MM.1S (cell line): ENCODE measurements around the gene SPAG16.
"Not testable (repeated sequence)": the region's sequence is repeated elsewhere in the genome, so short reads cannot be mapped to it uniquely, and the experiment has no call there.

ENCODE experiments used
- DNase-seq: peaks from one replicate; pipeline ENCODE4 v3.0.0-alpha.2; 2015
- H2AFZ ChIP-seq: fragments of 300-600 bp; sonication (generic); 2 replicates; pipeline ENCODE4 v1.6.0; 2016; ENCODE audit warnings: antibody characterized with exemption, low read length
- H3F3A ChIP-seq: fragments of 300-600 bp; sonication (generic); 2 replicates; pipeline ENCODE4 v1.6.1; 2016; ENCODE audit warnings: mild to moderate bottlenecking, antibody characterized with exemption, low read length, moderate library complexity, mixed read lengths; ENCODE audit not compliant: insufficient read depth
- H3K27ac ChIP-seq: fragments of 300-600 bp; sonication (generic); 2 replicates; pipeline ENCODE4 v1.5.1; 2016; ENCODE audit warnings: mild to moderate bottlenecking, low read length
- H3K27me3 ChIP-seq: fragments of 300-600 bp; sonication (generic); replicated peaks from 2 replicates; pipeline ENCODE4 v1.6.0; 2016; ENCODE audit warnings: low read length; ENCODE audit not compliant: insufficient read depth
- H3K36me3 ChIP-seq: fragments of 300-600 bp; sonication (generic); replicated peaks from 2 replicates; pipeline ENCODE4 v1.6.1; 2016; ENCODE audit warnings: mild to moderate bottlenecking, low read length, mixed read lengths; ENCODE audit not compliant: insufficient read depth
- H3K4me1 ChIP-seq: fragments of 300-600 bp; sonication (generic); 2 replicates; pipeline ENCODE4 v1.6.1; 2016; ENCODE audit warnings: low read length, mixed read lengths
- H3K4me2 ChIP-seq: fragments of 300-600 bp; sonication (generic); 2 replicates; pipeline ENCODE4 v1.6.0; 2016; ENCODE audit warnings: low read depth, low read length
- H3K4me3 ChIP-seq: fragments of 300-600 bp; sonication (generic); 2 replicates; pipeline ENCODE4 v1.5.1; 2016; ENCODE audit warnings: low read length, mixed read lengths
- H3K79me2 ChIP-seq: fragments of 300-600 bp; sonication (generic); 2 replicates; pipeline ENCODE4 v1.6.1; 2016; ENCODE audit warnings: mixed run types, low read length, mixed read lengths
- H3K9ac ChIP-seq: fragments of 300-600 bp; sonication (generic); 2 replicates; pipeline ENCODE4 v1.6.1; 2016; ENCODE audit warnings: low read length, mixed read lengths
- H3K9me2 ChIP-seq: fragments of 300-600 bp; sonication (generic); replicated peaks from 2 replicates; pipeline ENCODE4 v1.6.1; 2016; ENCODE audit warnings: mild to moderate bottlenecking, low read length, mixed read lengths; ENCODE audit not compliant: insufficient read depth
- H3K9me3 ChIP-seq: fragments of 300-600 bp; sonication (generic); replicated peaks from 2 replicates; pipeline ENCODE4 v1.6.1; 2016; ENCODE audit warnings: mild to moderate bottlenecking, low read length, mixed read lengths; ENCODE audit not compliant: insufficient read depth
- H4K20me1 ChIP-seq: fragments of 300-600 bp; sonication (generic); 2 replicates; pipeline ENCODE4 v1.6.1; 2016; ENCODE audit warnings: mild to moderate bottlenecking, low read length, moderate library complexity, mixed read lengths; ENCODE audit not compliant: insufficient read depth
- EZH2 ChIP-seq: fragments of 300-600 bp; sonication (generic); optimal IDR thresholded peaks from 2 replicates; pipeline ENCODE3; 2017; ENCODE audit warnings: low read depth, mild to moderate bottlenecking, antibody characterized with exemption, low read length, mixed read lengths
- EZH2phosphoT487 ChIP-seq: fragments of 300-600 bp; sonication (generic); IDR thresholded peaks from 2 replicates; pipeline ENCODE4 v1.6.1; 2018; ENCODE audit warnings: antibody characterized with exemption, low read length
- TF ChIP-seq, protein P1 (sequence below): fragments of 300-600 bp; sonication (generic); IDR thresholded peaks from 2 replicates; pipeline ENCODE4 v1.5.1; 2016; ENCODE audit warnings: antibody characterized with exemption, low read length, mixed read lengths

SPAG16 gene

DNA sequence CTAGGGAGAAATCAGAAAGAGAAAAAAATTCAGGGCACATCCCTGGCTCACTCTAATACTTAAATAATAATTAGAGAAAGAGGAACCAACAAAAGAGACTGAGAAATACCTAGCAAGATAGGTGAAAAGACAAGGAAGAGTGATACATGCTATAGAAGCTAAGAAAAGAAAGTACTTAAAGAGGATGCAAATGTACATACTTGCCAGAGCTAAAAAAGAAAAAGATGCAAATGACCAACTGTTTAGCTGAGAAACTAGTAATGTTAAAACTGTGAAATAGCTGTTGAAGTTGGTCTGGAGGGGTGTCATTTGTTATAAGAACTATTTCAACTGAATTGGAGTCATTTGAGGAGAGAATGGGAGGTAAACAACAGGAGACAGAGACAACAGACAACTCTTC lies 412.2 kb downstream of the SPAG16 start:
- H3K4me1 ChIP-seq, result no peaks in the 10 kb centered on the region
- no peak overlapping the region for H2AFZ ChIP-seq
- TF ChIP-seq, protein P1, sequence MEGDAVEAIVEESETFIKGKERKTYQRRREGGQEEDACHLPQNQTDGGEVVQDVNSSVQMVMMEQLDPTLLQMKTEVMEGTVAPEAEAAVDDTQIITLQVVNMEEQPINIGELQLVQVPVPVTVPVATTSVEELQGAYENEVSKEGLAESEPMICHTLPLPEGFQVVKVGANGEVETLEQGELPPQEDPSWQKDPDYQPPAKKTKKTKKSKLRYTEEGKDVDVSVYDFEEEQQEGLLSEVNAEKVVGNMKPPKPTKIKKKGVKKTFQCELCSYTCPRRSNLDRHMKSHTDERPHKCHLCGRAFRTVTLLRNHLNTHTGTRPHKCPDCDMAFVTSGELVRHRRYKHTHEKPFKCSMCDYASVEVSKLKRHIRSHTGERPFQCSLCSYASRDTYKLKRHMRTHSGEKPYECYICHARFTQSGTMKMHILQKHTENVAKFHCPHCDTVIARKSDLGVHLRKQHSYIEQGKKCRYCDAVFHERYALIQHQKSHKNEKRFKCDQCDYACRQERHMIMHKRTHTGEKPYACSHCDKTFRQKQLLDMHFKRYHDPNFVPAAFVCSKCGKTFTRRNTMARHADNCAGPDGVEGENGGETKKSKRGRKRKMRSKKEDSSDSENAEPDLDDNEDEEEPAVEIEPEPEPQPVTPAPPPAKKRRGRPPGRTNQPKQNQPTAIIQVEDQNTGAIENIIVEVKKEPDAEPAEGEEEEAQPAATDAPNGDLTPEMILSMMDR, result no peak
- TF ChIP-seq EZH2phosphoT487, result no peak
- TF ChIP-seq EZH2, result no peak
- H3K36me3 ChIP-seq, result no peaks in the 10 kb centered on the region
- no peaks in the 10 kb centered on the region for H3K9me2 ChIP-seq
- no peak overlapping the region for H3K4me2 ChIP-seq
- no peak overlapping the region for H3K9ac ChIP-seq
- no peaks in the 10 kb centered on the region for H3F3A ChIP-seq
- no peaks in the 10 kb centered on the region for H3K27me3 ChIP-seq
- no peaks in the 10 kb centered on the region for H4K20me1 ChIP-seq
- H3K9me3 ChIP-seq, result no peaks in the 10 kb centered on the region
- no peak overlapping the region for H3K27ac ChIP-seq
- no peak for DNase-seq
- H3K79me2 ChIP-seq, result no peaks in the 10 kb centered on the region
- H3K4me3 ChIP-seq, result no peak overlapping the region

DNA sequence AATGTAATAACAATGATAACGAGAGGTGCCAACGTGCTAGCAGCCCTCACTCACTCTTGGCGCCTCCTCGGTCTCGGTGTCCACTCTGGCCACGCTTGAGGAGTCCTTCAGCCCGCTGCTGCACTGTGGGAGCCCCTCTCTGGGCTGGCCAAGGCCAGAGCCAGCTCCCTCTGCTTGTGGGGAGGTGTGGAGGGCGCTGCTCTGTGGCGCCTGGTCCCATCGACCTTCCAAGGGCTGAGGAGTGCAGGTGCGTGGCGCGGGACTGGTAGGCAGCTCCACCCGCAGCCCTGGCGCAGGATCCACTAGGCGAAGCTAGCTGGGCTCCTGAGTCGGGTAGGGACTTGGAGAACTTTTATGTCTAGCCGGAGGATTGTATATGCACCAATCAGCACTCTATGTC lies 417.1 kb downstream of the SPAG16 start:
- H3K36me3 ChIP-seq, H3K27me3 ChIP-seq, H2AFZ ChIP-seq, H3K9me3 ChIP-seq, H3K4me3 ChIP-seq, H3K4me1 ChIP-seq, DNase-seq, H3K4me2 ChIP-seq, H4K20me1 ChIP-seq, H3K27ac ChIP-seq, H3F3A ChIP-seq, H3K9ac ChIP-seq, H3K9me2 ChIP-seq, H3K79me2 ChIP-seq: not testable (repeated sequence)

DNA sequence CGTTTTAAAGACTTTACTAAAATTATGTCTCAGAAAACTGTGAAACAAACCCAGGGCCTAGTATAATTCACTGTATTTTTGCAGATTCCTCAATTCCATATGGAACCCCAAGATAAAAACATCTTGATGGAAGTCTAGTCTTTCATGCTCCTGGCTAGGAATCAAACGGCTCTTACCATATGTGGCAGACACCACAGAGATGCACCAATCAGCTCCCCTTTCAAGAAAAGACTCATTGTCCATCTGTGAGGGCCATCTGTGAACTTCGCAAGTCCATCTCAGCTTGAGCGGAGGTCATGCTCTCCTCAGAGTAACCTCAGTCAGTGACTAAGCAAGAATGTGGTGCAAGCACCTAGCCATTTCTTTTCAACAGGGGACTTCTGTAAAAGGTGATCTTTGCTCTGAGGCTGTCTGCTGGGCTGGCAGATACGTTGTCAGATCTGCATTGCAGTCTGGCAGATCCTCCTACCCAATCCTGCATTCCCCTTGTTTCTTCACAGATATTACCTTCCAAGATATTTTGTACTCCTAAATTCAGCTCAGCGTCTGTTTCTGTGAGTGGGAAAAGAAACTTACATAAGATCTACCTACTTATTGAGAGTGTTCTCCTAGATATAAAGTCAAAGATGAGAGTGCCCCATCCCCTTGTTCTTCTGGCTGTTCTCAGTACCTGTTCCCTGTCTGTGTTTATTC lies 419.3 kb downstream of the SPAG16 start:
- Histone ChIP-seq H4K20me1 (no peaks in the 10 kb centered on the region), H3K27ac (no peak overlapping the region), H2AFZ (no peak overlapping the region), H3K9me3 (no peaks in the 10 kb centered on the region), H3K4me2 (no peak overlapping the region), H3K9me2 (no peaks in the 10 kb centered on the region), H3F3A (no peaks in the 10 kb centered on the region), H3K27me3 (no peaks in the 10 kb centered on the region), H3K4me1 (no peaks in the 10 kb centered on the region), H3K79me2 (no peaks in the 10 kb centered on the region), H3K4me3 (no peak overlapping the region), H3K9ac (no peak overlapping the region), H3K36me3 (no peaks in the 10 kb centered on the region)
- TF ChIP-seq EZH2phosphoT487 (no peak), EZH2 (no peak)
- TF ChIP-seq, protein P1, result no peak
- DNase-seq, result no peak

DNA sequence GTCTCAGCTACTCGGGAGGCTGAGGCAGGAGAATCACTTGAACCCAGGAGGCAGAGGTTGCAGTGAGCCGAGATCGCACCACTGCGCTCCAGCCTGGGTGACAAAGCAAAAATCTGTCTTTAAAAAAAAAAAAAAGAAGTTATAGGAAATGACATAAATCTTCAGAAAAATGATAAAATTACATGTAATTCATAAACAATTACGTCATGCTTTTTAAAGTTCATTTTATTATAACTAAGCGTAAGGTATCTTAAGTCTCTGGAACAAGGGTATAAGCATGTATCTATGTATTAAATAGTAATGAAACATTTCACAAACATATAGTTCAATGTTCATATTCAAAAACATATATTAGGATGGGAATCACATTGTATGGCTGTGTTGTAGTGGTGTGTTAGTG lies 425.9 kb downstream of the SPAG16 start:
- Histone ChIP-seq H3K4me3 (no peak overlapping the region), H3K79me2 (no peaks in the 10 kb centered on the region), H3K9ac (no peak overlapping the region), H3K27ac (no peak overlapping the region), H3K4me2 (no peak overlapping the region), H3F3A (no peaks in the 10 kb centered on the region), H3K9me3 (no peaks in the 10 kb centered on the region), H3K36me3 (no peaks in the 10 kb centered on the region), H3K27me3 (no peaks in the 10 kb centered on the region), H3K4me1 (no peaks in the 10 kb centered on the region), H4K20me1 (no peaks in the 10 kb centered on the region), H3K9me2 (no peaks in the 10 kb centered on the region), H2AFZ (no peak overlapping the region)
- DNase-seq, result no peak
- TF ChIP-seq, protein P1, result no peak
- TF ChIP-seq EZH2 (no peak), EZH2phosphoT487 (no peak)

DNA sequence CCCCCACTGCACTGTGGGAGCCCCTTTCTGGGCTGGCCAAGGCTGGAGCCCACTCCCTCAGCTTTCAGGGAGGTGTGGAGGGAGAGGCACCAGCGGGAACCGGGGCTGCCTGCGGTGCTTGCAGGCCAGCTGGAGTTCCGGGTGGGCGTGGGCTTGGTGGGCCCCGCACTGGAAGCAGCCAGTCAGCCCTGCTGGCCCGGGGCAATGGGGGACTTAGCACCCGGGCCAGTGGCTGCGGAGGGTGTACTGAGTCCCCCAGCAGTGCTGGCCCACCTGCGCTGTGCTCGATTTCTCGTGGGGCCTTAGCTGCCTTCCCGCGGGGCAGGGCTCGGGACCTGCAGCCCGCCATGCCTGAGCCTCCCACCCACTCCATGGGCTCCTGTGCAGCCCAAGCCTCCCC lies 434.1 kb downstream of the SPAG16 start:
- not testable (repeated sequence) for H3K9me2 ChIP-seq, H3K27ac ChIP-seq, H3K79me2 ChIP-seq, H3K9ac ChIP-seq, H3K4me1 ChIP-seq, H3K27me3 ChIP-seq, H2AFZ ChIP-seq, H3K4me3 ChIP-seq, H3K36me3 ChIP-seq, H3K4me2 ChIP-seq, H4K20me1 ChIP-seq, DNase-seq, H3F3A ChIP-seq, H3K9me3 ChIP-seq
